Transverse colon (tissue), 3 donors: ENCODE measurements around the gene GNG7.

Experiments used
- CTCF ChIP-seq, 5 experiments: fragments of 200-600 bp in 3 of 5; fragments of 450-650 bp in 2 of 5; sonication (generic) in 3 of 5; IDR thresholded peaks; 1 replicate in 2 of 5; 2 replicates in 3 of 5; pipeline ENCODE4 v1.5.1; 2016 to 2017; ENCODE audit warnings: antibody characterized with exemption in 5 of 5, inconsistent platforms in 3 of 5, mild to moderate bottlenecking in 2 of 5, moderate library complexity in 1 of 5
- EP300 ChIP-seq: sonication (generic); formaldehyde crosslinking; IDR thresholded peaks from one replicate; pipeline ENCODE4 v1.6.1; 2017; ENCODE audit warnings: antibody characterized with exemption, low read depth
- POLR2A ChIP-seq: fragments of 450-650 bp; IDR thresholded peaks from one replicate; pipeline ENCODE4 v1.6.1; 2016; ENCODE audit warnings: antibody characterized with exemption, mild to moderate bottlenecking, moderate library complexity

GRCh38 chr19:2735374-2735773 lies 32.9 kb upstream of the GNG7 start:
- TF ChIP-seq CTCF (IDR thresholded peaks at IDR 0.05) (no peak), POLR2A (no peak), EP300 (no peak)
